Smooth muscle cell (in vitro differentiated cells): ENCODE data around the gene CDH16. TPM values are rescaled to one million over a fixed set of nuclear protein-coding genes. Genes with fewer than 3 reads are reported as not detected.

Experiments
- DNase-seq: peaks from one replicate; lab custom pipeline; 2025; ENCODE audit not compliant: unreplicated experiment; lab: John Stamatoyannopoulos, UW
- H2AFZ ChIP-seq: fragments of 200-600 bp; sonication (generic); 2 replicates; pipeline ENCODE4 v1.6.0; 2016; ENCODE audit warnings: antibody characterized with exemption, low read depth, mild to moderate bottlenecking
- H3F3A ChIP-seq: fragments of 200-600 bp; sonication (generic); 2 replicates; pipeline ENCODE4 v1.6.0; 2017; ENCODE audit warnings: antibody characterized with exemption, low read depth
- H3K27ac ChIP-seq: fragments of 200-600 bp; sonication (generic); 2 replicates; pipeline ENCODE4 v1.5.1; 2016; ENCODE audit warnings: low read depth, mild to moderate bottlenecking
- H3K27me3 ChIP-seq: fragments of 200-600 bp; sonication (generic); 2 replicates; pipeline ENCODE4 v1.6.1; 2016; ENCODE audit warnings: low read depth, mild to moderate bottlenecking
- H3K36me3 ChIP-seq: fragments of 200-600 bp; sonication (generic); 2 replicates; pipeline ENCODE4 v1.5.1; 2016; ENCODE audit warnings: low read depth
- H3K4me1 ChIP-seq: fragments of 200-600 bp; sonication (generic); 2 replicates; pipeline ENCODE4 v1.5.1; 2016; ENCODE audit warnings: low read depth
- H3K4me2 ChIP-seq: fragments of 200-600 bp; sonication (generic); 2 replicates; pipeline ENCODE4 v1.6.0; 2016; ENCODE audit warnings: mild to moderate bottlenecking
- H3K4me3 ChIP-seq: fragments of 200-600 bp; sonication (generic); 2 replicates; pipeline ENCODE4 v1.5.1; 2016; ENCODE audit warnings: mild to moderate bottlenecking
- H3K79me2 ChIP-seq: fragments of 200-600 bp; sonication (generic); 2 replicates; pipeline ENCODE4 v1.6.0; 2016; ENCODE audit warnings: low read depth, mild to moderate bottlenecking
- H3K9ac ChIP-seq: fragments of 200-600 bp; sonication (generic); 2 replicates; pipeline ENCODE4 v1.6.0; 2016; ENCODE audit warnings: low read depth
- H3K9me3 ChIP-seq: fragments of 200-600 bp; sonication (generic); replicated peaks from 2 replicates; pipeline ENCODE4 v1.5.1; 2016; ENCODE audit warnings: low read depth
- H4K20me1 ChIP-seq: fragments of 200-600 bp; sonication (generic); 2 replicates; pipeline ENCODE4 v1.6.0; 2016; ENCODE audit warnings: low read depth
- WGBS: methylation state at CpG from one replicate; pipeline ENCODE4 v1.1.7; 2016; ENCODE audit warnings: low lambda C conversion rate; 5-methylcytosine and 5-hydroxymethylcytosine counted together
- polyA plus RNA-seq: library from polyadenylated mRNA; unstranded; fragments of >200 nt; fragmentation: Nextera tagmentation; extraction: Ambion mirVana; gene quantifications from 2 replicates; pipeline ENCODE4 v1.2.1, GENCODE V29; 2016
- total RNA-seq: library from RNA; depleted of rRNA; stranded (reverse); fragments of >200 nt; gene quantifications from 2 replicates; pipeline ENCODE4 v1.2.3, GENCODE V29; 2014
- TF ChIP-seq, protein P1 (sequence below): fragments of 200-600 bp; sonication (generic); IDR thresholded peaks from 2 replicates; pipeline ENCODE4 v1.5.1; 2017; ENCODE audit warnings: borderline replicate concordance, mild to moderate bottlenecking, antibody characterized with exemption; ENCODE audit not compliant: insufficient read depth, poor library complexity, severe bottlenecking

The CDH16 gene
- total and polyA plus RNA-seq, 2 experiments from 2014 or later, result not detected

DNA sequence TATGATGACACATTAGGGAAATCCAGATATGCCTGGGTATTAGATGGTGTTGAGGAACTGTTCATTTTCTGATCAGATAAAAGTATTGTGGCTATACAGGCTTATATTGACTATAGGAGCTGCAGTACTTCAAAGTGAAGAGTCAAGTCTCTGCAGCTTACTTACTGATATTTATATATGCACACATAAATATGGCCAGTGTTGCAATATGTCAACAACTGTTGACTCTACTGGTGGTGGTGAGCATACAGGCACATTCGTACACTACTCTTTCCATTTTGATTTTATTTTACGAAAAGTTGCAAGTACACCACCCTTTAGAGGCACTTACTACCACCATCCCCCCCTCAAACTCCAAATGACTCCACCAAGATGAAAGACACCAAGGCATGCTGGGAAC is 13.0 kb upstream of the CDH16 start:
- peaks cover 16% of the 10 kb centered on the region for H3K4me1 ChIP-seq
- H3F3A ChIP-seq, result no peaks in the 10 kb centered on the region
- no peak for DNase-seq
- 100% methylated on average over 2 of the region's 2 CpGs for WGBS
- H3K27me3 ChIP-seq, result no peaks in the 10 kb centered on the region
- no peak overlapping the region for H3K9ac ChIP-seq
- peaks cover 4% of the 10 kb centered on the region for H4K20me1 ChIP-seq
- no peak overlapping the region for H3K27ac ChIP-seq
- no peak overlapping the region for H3K4me3 ChIP-seq
- TF ChIP-seq, protein P1, sequence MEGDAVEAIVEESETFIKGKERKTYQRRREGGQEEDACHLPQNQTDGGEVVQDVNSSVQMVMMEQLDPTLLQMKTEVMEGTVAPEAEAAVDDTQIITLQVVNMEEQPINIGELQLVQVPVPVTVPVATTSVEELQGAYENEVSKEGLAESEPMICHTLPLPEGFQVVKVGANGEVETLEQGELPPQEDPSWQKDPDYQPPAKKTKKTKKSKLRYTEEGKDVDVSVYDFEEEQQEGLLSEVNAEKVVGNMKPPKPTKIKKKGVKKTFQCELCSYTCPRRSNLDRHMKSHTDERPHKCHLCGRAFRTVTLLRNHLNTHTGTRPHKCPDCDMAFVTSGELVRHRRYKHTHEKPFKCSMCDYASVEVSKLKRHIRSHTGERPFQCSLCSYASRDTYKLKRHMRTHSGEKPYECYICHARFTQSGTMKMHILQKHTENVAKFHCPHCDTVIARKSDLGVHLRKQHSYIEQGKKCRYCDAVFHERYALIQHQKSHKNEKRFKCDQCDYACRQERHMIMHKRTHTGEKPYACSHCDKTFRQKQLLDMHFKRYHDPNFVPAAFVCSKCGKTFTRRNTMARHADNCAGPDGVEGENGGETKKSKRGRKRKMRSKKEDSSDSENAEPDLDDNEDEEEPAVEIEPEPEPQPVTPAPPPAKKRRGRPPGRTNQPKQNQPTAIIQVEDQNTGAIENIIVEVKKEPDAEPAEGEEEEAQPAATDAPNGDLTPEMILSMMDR, result no peak
- H2AFZ ChIP-seq, result no peak overlapping the region
- H3K4me2 ChIP-seq, result no peak overlapping the region
- peaks cover 22% of the 10 kb centered on the region for H3K79me2 ChIP-seq
- H3K36me3 ChIP-seq, result no peaks in the 10 kb centered on the region
- H3K9me3 ChIP-seq, result no peaks in the 10 kb centered on the region

DNA sequence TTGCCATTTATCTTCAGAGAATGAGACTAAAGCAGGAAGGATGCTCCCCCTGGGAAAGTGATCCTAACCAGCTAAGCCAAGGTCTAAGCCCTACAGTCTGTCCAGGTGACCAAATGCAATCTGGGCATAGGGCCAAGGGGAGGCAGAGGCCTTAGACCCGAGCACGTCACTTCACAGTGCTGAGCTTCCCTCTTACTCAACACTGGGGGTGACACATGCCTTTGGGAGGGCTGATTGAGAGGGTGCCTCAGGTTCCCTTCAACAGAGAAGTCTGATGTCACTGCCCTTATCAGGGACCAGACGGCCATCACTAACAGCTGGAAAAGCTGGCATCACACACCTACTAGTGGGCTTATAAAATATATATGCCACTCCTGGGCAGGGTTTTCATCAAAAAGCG is 11.5 kb upstream of the CDH16 start:
- peaks cover 4% of the 10 kb centered on the region for H4K20me1 ChIP-seq
- peaks cover 11% of the 10 kb centered on the region for H3K4me1 ChIP-seq
- TF ChIP-seq, protein P1, result no peak
- DNase-seq, result no peak
- H2AFZ ChIP-seq, result no peak overlapping the region
- peaks cover 4% of the 10 kb centered on the region for H3F3A ChIP-seq
- H3K27me3 ChIP-seq, result peaks cover 4% of the 10 kb centered on the region
- no peak overlapping the region for H3K9ac ChIP-seq
- H3K4me3 ChIP-seq, result no peak overlapping the region
- H3K4me2 ChIP-seq, result no peak overlapping the region
- H3K36me3 ChIP-seq, result no peaks in the 10 kb centered on the region
- 54% methylated on average over 4 of the region's 4 CpGs for WGBS
- no peak overlapping the region for H3K27ac ChIP-seq
- no peaks in the 10 kb centered on the region for H3K9me3 ChIP-seq
- H3K79me2 ChIP-seq, result peaks cover 9% of the 10 kb centered on the region

DNA sequence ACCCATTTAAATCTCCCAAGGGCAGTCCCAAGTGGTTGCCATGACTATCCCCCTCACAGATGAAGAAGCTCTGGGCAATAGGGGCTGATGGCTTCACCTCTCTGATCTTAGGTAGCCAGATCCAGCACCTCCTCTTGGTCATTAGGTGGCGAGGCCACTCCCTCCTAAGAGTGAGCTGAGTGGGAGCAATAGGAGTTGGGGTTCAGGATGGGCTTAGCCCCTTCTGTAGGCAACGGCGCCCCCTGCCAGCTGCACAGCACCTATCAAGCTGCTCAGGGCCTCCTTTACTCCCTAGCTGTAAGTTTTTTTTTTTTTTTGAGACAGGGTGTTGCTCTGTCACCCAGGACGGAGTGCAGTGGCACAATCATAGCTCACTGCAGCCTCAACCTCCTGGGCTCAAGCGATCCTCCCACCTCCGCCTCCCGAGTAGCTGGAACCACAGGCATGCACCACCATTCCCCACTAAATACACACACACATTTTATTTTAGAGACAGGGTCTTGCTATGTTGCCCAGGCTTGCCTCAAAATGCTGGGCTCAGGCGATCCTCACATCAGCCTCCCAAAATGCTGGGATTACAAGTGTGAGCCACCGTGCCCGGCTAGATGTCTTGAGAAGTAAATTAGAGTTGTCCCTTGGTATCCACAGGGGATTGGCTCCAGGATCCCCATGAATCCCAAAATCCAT is 10.2 kb upstream of the CDH16 start:
- DNase-seq, result no peak
- H3K4me2 ChIP-seq, result no peak overlapping the region
- H3K9me3 ChIP-seq, result no peaks in the 10 kb centered on the region
- peaks cover 16% of the 10 kb centered on the region for H3K27me3 ChIP-seq
- no peak overlapping the region for H3K4me3 ChIP-seq
- 77% methylated on average over 10 of the region's 10 CpGs for WGBS
- H3K4me1 ChIP-seq, result peaks cover 11% of the 10 kb centered on the region
- H3K36me3 ChIP-seq, result no peaks in the 10 kb centered on the region
- H3K9ac ChIP-seq, result peak overlapping the region; percentile 69
- TF ChIP-seq, protein P1, result peak; percentile 39
- peaks cover 6% of the 10 kb centered on the region for H3K79me2 ChIP-seq
- H2AFZ ChIP-seq, result no peak overlapping the region
- H3K27ac ChIP-seq, result peak overlapping the region; percentile 86
- peaks cover 4% of the 10 kb centered on the region for H4K20me1 ChIP-seq
- peaks cover 4% of the 10 kb centered on the region for H3F3A ChIP-seq
